OCI-LY7 (cell line): ENCODE data around the gene TEX29. TPM values are rescaled to one million over a fixed set of nuclear protein-coding genes. Genes with fewer than 3 reads are reported as not detected.

Experiments
- BruUV-seq: library from RNA; stranded (reverse); fragments of 400-500 nt; replicated peaks from 2 replicates; lab custom pipeline; 2021; lab: Mats Ljungman, UMichigan
- CTCF ChIA-PET: fragments of 300-600 bp; sonication (Branson Sonifier 250); formaldehyde crosslinking; loops from one replicate; lab custom pipeline; 2022; ENCODE audit warnings: antibody characterized with exemption; ENCODE audit not compliant: unreplicated experiment; lab: Charles Lee
- POLR2A ChIA-PET: fragments of 300-600 bp; sonication (Branson Sonifier 250); formaldehyde crosslinking; loops from one replicate; lab custom pipeline; 2022; ENCODE audit warnings: antibody characterized with exemption; lab: Charles Lee
- DNase-seq: peaks from one replicate; pipeline ENCODE4 v3.0.0-alpha.2; 2015; ENCODE audit warnings: low spot score
- H2AFZ ChIP-seq: fragments of 200-600 bp; sonication (generic), shearing (Covaris generic); 2 replicates; pipeline ENCODE4 v1.6.1; 2014; ENCODE audit warnings: mild to moderate bottlenecking, antibody characterized with exemption, low read length, moderate library complexity
- H3K27ac ChIP-seq: fragments of 200-600 bp; sonication (generic); 2 replicates; pipeline ENCODE4 v1.5.1; 2014; ENCODE audit warnings: mixed run types, low read depth, mild to moderate bottlenecking, moderate library complexity, low read length, inconsistent platforms; ENCODE audit not compliant: poor library complexity, severe bottlenecking
- H3K36me3 ChIP-seq: fragments of 200-600 bp; sonication (generic); 2 replicates; pipeline ENCODE4 v1.6.1; 2014; ENCODE audit warnings: mild to moderate bottlenecking, antibody characterized with exemption, low read length, moderate library complexity, mixed read lengths; ENCODE audit not compliant: insufficient read depth
- H3K4me1 ChIP-seq: fragments of 200-600 bp; sonication (generic); 2 replicates; pipeline ENCODE4 v1.5.1; 2014; ENCODE audit warnings: mild to moderate bottlenecking, low read length; ENCODE audit not compliant: insufficient read depth, poor library complexity, severe bottlenecking
- H3K4me2 ChIP-seq: fragments of 200-600 bp; sonication (generic); 2 replicates; pipeline ENCODE4 v1.6.1; 2014; ENCODE audit warnings: mild to moderate bottlenecking, low read length
- H3K4me3 ChIP-seq: fragments of 200-600 bp; sonication (generic); 2 replicates; pipeline ENCODE4 v1.5.1; 2014; ENCODE audit warnings: mild to moderate bottlenecking, low read depth, low read length; ENCODE audit not compliant: poor library complexity, severe bottlenecking
- H3K79me2 ChIP-seq: fragments of 200-600 bp; sonication (generic); 2 replicates; pipeline ENCODE4 v1.6.1; 2016; ENCODE audit warnings: low read depth, mild to moderate bottlenecking, low read length, moderate library complexity, mixed read lengths; ENCODE audit not compliant: insufficient read depth
- H3K9me2 ChIP-seq: fragments of 200-600 bp; sonication (generic); 2 replicates; pipeline ENCODE4 v1.6.1; 2016; ENCODE audit warnings: mild to moderate bottlenecking, low read length, mixed read lengths; ENCODE audit not compliant: insufficient read depth
- H3K9me3 ChIP-seq: fragments of 200-600 bp; sonication (generic); 2 replicates; pipeline ENCODE4 v1.6.1; 2014; ENCODE audit warnings: mild to moderate bottlenecking, mixed run types, low read length, mixed read lengths
- H4K20me1 ChIP-seq: fragments of 200-600 bp; sonication (generic); 2 replicates; pipeline ENCODE4 v1.6.1; 2014; ENCODE audit warnings: mild to moderate bottlenecking, antibody characterized with exemption, low read length, moderate library complexity, mixed read lengths; ENCODE audit not compliant: insufficient read depth
- CTCF ChIP-seq: fragments of 200-600 bp; sonication (generic); conservative IDR thresholded peaks from 2 replicates; pipeline ENCODE4 v1.5.1; 2014; ENCODE audit warnings: mild to moderate bottlenecking, antibody characterized with exemption, low read length, moderate library complexity, mixed read lengths
- EZH2phosphoT487 ChIP-seq: fragments of 200-600 bp; sonication (generic); IDR thresholded peaks from 2 replicates; pipeline ENCODE4 v1.6.1; 2018; ENCODE audit warnings: low read depth, borderline replicate concordance, mild to moderate bottlenecking, mixed run types, antibody characterized with exemption, low read length, moderate library complexity, mixed read lengths
- intact Hi-C: fragments of 100-400 bp; cut with micrococcal nuclease; formaldehyde crosslinking; loops from one replicate; pipeline ENCODE4 v1.10.0; 2022; ENCODE audit not compliant: unreplicated experiment
- total RNA-seq, 2 experiments: library from RNA; depleted of rRNA in 1 of 2; stranded (reverse); fragments of >200 nt in 1 of 2; shearing (Covaris generic) in 1 of 2; gene quantifications; 2 replicates each; pipeline ENCODE4 v1.2.3, GENCODE V29; 2014 to 2022

The TEX29 gene
- total RNA-seq, 2 experiments from 2014 or later = not detected

GRCh38 chr13:111303559-111303958 is 16.9 kb upstream of the TEX29 start:
- H3K79me2 ChIP-seq = no peaks in the 10 kb centered on the region
- intact Hi-C loops = no loop called here
- no TSS peak for BruUV-seq
- H3K4me2 ChIP-seq = no peak overlapping the region
- POLR2A ChIA-PET = no interaction called here
- H3K9me3 ChIP-seq = no peaks in the 10 kb centered on the region
- H3K36me3 ChIP-seq = peaks cover 65% of the 10 kb centered on the region
- DNase-seq = no peak
- CTCF ChIA-PET = no interaction called here
- H2AFZ ChIP-seq = no peak overlapping the region
- H3K4me1 ChIP-seq = no peaks in the 10 kb centered on the region
- no peaks in the 10 kb centered on the region for H4K20me1 ChIP-seq
- TF ChIP-seq EZH2phosphoT487 (no peak), CTCF (no peak)
- H3K4me3 ChIP-seq = no peak overlapping the region
- no peak overlapping the region for H3K27ac ChIP-seq
- H3K9me2 ChIP-seq = no peaks in the 10 kb centered on the region

- intact Hi-C loops = no loop called here
- Histone ChIP-seq H3K4me1 (no peaks in the 10 kb centered on the region), H3K27ac (no peak overlapping the region), H3K79me2 (no peaks in the 10 kb centered on the region), H3K36me3 (peaks cover 70% of the 10 kb centered on the region), H3K4me2 (no peak overlapping the region), H4K20me1 (no peaks in the 10 kb centered on the region), H3K9me2 (no peaks in the 10 kb centered on the region), H3K4me3 (no peak overlapping the region), H2AFZ (no peak overlapping the region), H3K9me3 (no peaks in the 10 kb centered on the region)
- no TSS peak for BruUV-seq
- DNase-seq = no peak
- no peak for TF ChIP-seq CTCF
- no peak for TF ChIP-seq EZH2phosphoT487
- CTCF ChIA-PET = no interaction called here
- POLR2A ChIA-PET = no interaction called here
Measured at GRCh38 chr13:111304041-111304544, 16.3 kb upstream of the TEX29 start.

GRCh38 chr13:111304603-111305289 is 15.7 kb upstream of the TEX29 start:
- TF ChIP-seq EZH2phosphoT487 = no peak
- no peak for TF ChIP-seq CTCF
- H3K9me3 ChIP-seq = no peaks in the 10 kb centered on the region
- H3K36me3 ChIP-seq = peaks cover 77% of the 10 kb centered on the region
- intact Hi-C loops = no loop called here
- ChIA-PET CTCF (no interaction called here), POLR2A (no interaction called here)
- H3K4me2 ChIP-seq = no peak overlapping the region
- H3K4me1 ChIP-seq = no peaks in the 10 kb centered on the region
- H4K20me1 ChIP-seq = no peaks in the 10 kb centered on the region
- no peaks in the 10 kb centered on the region for H3K9me2 ChIP-seq
- H3K27ac ChIP-seq = no peak overlapping the region
- no TSS peak for BruUV-seq
- no peaks in the 10 kb centered on the region for H3K79me2 ChIP-seq
- DNase-seq = no peak
- H3K4me3 ChIP-seq = no peak overlapping the region
- H2AFZ ChIP-seq = no peak overlapping the region
